GM12801 (cell line): Measurements from ENCODE around the gene RASA2.

Experiments
- TF ChIP-seq, protein P1 (sequence below): IDR thresholded peaks from one replicate; pipeline ENCODE4 v1.5.1; 2011; ENCODE audit warnings: control low read depth; ENCODE audit not compliant: insufficient read length; ENCODE audit errors: extremely low read depth

RASA2 gene

GRCh38 chr3:141445990-141446389 lies 40.8 kb upstream of the RASA2 start:
- TF ChIP-seq, protein P1, sequence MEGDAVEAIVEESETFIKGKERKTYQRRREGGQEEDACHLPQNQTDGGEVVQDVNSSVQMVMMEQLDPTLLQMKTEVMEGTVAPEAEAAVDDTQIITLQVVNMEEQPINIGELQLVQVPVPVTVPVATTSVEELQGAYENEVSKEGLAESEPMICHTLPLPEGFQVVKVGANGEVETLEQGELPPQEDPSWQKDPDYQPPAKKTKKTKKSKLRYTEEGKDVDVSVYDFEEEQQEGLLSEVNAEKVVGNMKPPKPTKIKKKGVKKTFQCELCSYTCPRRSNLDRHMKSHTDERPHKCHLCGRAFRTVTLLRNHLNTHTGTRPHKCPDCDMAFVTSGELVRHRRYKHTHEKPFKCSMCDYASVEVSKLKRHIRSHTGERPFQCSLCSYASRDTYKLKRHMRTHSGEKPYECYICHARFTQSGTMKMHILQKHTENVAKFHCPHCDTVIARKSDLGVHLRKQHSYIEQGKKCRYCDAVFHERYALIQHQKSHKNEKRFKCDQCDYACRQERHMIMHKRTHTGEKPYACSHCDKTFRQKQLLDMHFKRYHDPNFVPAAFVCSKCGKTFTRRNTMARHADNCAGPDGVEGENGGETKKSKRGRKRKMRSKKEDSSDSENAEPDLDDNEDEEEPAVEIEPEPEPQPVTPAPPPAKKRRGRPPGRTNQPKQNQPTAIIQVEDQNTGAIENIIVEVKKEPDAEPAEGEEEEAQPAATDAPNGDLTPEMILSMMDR = no peak

GRCh38 chr3:141446737-141447136 lies 40.1 kb upstream of the RASA2 start:
- TF ChIP-seq, protein P1 = no peak

GRCh38 chr3:141447383-141447782 lies 39.4 kb upstream of the RASA2 start:
- TF ChIP-seq, protein P1 = no peak

DNA sequence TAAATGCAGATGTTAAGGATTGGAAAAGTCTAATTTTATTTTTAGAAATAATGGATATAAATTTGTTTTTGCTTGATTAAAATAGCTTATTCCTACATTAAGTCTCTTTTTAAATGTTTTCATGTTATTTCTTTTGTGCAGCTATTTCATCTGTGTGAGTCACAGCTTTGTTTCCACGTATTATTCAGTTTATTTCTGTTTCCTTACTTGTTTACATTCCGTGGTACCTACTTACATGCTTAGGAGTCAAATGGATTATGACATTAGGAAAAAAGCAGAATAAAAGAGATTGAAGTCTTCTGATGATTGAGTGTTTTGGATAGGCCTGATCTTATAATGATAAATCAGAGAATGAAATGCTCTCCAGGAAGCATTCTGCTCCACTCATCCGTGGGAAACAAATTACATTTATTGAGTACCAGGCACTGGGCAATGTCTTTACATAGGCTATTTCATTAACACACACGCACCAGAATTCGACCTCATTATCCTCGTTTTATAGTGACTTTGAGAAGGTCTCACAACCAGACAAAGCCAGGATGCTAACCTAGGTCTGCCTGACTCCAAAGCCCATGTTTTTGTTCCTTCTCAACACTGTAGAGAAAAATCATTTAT lies 38.1 kb upstream of the RASA2 start:
- TF ChIP-seq, protein P1 = no peak

DNA sequence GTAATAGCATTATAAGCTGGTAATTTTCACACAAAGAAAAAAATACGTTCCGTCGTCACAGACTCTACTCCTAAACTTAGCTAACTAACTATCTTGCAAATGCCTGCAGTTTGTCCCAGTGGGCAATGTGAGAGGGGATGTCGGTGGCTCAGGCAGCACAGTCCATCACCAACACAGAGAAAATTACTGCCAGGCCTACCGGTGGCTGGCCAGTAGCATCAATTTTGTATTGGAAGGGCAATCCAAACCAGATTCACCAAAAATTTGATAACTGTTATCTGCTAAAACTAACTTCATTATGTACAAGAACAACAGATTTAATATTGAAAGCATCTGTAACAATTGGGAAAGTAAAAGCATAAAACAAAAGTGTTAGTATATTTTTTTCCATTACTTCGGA lies 37.4 kb upstream of the RASA2 start:
- TF ChIP-seq, protein P1 = no peak

DNA sequence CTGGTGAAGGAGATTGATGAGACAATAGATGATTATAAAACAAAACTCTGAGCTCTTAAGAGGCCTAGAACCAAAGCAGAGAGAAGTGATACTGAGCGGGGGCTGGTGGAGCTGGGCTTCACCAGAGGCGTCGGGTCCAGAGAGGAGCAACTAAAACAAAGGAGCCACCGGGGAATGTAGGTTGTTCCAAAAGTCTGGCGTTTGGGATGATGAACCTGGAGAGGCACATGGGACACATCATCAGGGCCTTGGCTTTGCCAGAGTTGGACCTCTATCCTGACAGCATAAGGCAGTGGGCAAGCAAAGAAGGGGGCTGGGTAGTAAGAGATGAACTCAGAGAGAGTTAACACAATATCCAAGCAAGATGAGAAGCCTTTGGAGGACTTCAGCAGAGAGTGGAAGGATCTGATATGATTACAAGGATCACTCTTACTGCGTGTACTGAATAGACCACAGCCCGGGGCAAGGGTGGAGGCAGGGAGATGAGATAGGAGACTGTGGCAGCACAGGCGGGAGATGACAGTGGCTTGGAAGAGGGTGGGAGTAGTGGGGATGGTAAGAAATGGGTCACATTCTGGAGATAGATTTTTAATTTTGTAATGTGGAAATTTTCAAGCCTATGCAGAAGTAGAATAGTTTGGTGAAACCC lies 36.0 kb upstream of the RASA2 start:
- TF ChIP-seq, protein P1 = no peak

GRCh38 chr3:141452045-141452444 lies 34.8 kb upstream of the RASA2 start:
- TF ChIP-seq, protein P1 = no peak

DNA sequence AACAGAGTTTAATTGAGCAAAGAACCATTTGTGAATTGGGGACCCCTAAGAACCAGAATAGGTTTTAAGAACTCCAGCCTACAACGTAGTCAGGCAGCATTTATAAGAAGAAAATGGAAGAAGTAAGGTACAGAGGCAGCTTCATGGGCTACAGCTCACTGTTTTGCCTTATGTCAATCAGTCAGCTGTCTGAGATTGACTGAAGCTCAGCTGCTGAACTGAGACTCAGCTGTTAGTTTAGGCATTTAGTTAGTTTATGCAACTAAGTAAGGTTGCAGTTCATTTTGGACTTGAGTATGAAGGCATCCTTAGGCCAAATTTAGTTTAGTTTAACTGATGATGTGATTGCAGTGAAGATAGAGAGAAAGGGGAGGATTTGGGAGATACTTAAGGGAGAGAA lies 34.1 kb upstream of the RASA2 start:
- TF ChIP-seq, protein P1 = no peak
